ENCODE data around the gene BIN1. TPM values are rescaled to one million over a fixed set of nuclear protein-coding genes. Genes with fewer than 3 reads are reported as not detected.

Gene BIN1
- total and polyA plus RNA-seq, 2 of the 4 experiments (the other 2 are of a cell fraction): 18.1 to 25.7 TPM

DNA sequence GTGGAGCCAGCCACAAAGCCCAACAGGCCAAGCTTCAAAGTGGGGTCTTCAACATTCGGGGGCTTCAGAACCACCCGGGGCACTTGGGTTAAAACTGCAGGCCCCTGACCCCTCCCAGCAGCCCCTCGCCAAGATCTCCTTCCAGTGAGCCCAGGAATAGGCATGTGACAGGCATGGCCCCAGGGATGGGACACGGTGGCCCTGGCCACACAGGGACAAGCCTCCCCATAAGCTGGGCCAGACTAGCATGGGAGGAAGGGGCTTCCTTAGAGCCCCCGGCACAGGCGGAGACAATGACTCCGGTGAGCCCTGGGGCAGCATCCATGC, 52.4 kb downstream of the BIN1 start:
- TF ChIP-seq FOS (IDR thresholded peaks at IDR 0.05; ENCODE audit: low read depth, low read length): no peak
- no peak for TF ChIP-seq CEBPB (IDR thresholded peaks at IDR 0.05; ENCODE audit: low read depth, low read length)
- TF ChIP-seq SMC3 (IDR thresholded peaks at IDR 0.05; ENCODE audit: low read depth, low read length): no peak
- TF ChIP-seq CHD1 (IDR thresholded peaks at IDR 0.05; ENCODE audit: low read depth, low read length): no peak
- no peak for TF ChIP-seq RFX5 (IDR thresholded peaks at IDR 0.05; ENCODE audit: low read depth, low read length)
- WGBS, 2 experiments (ENCODE audit: extremely low coverage in 2 of 2, insufficient read length in 1 of 2): 96% methylated on average over 3 of the region's 7 CpGs; no CpG with 5 or more reads in 1 of the 2 experiments
- dilution Hi-C loops (cut with HindIII; ENCODE audit: low sequenced_read_pairs, unreplicated experiment): no loop called here
- peaks cover 2% of the 10 kb centered on the region; the same call in 1 of the 2 replicates for H3K4me1 ChIP-seq (ENCODE audit: control insufficient read depth, insufficient read depth, low read length)
- peaks cover 17% of the 10 kb centered on the region for H3K36me3 ChIP-seq (ENCODE audit: control insufficient read depth, insufficient read depth, low read length)
- intact Hi-C loops (cut with micrococcal nuclease): loop anchor here (10.0 kb wide), 2 partner anchors 170 to 400 kb away; partner anchors contain the start of gene GYPC
- no peak overlapping the region for H2AK5ac ChIP-seq (ENCODE audit: low read depth, low read length)
- ATAC-seq (ENCODE audit: low read depth) (no peak), DNase-seq (no peak)
- no peak overlapping the region for H2AK9ac ChIP-seq (replicated peaks; ENCODE audit: low read depth, low read length, poor library complexity)
- H3K79me1 ChIP-seq (ENCODE audit: low read depth in 1 of 2, low read length in 2 of 2): no peaks in the 10 kb centered on the region
- no peak overlapping the region for H3K4me2 ChIP-seq (ENCODE audit: low read depth, low read length)
- no peak overlapping the region for H4K5ac ChIP-seq (ENCODE audit: low read depth, low read length)
- H3K4ac ChIP-seq (ENCODE audit: low read depth, low read length): no peak overlapping the region
- H3K27me3 ChIP-seq (ENCODE audit: control insufficient read depth, insufficient read depth, low read length): no peaks in the 10 kb centered on the region
- no peak overlapping the region for H3K23ac ChIP-seq (ENCODE audit: low read depth, low read length)
- H3K9ac ChIP-seq (ENCODE audit: low read depth, low read length): no peak overlapping the region
- BruUV-seq (replicated peaks): no TSS peak
- H2BK20ac ChIP-seq (ENCODE audit: low read depth, low read length): no peak overlapping the region
- no peak overlapping the region for H3K18ac ChIP-seq (ENCODE audit: low read depth, low read length)
- no peak overlapping the region for H4K91ac ChIP-seq (ENCODE audit: insufficient read depth, low read depth, low read length)
- no peak overlapping the region for H3K27ac ChIP-seq (ENCODE audit: insufficient read depth, low read length)
- H4K8ac ChIP-seq (ENCODE audit: low read depth in 2 of 2, low read length in 2 of 2): no peak overlapping the region
- no peaks in the 10 kb centered on the region for H3K9me3 ChIP-seq (ENCODE audit: control insufficient read depth, insufficient read depth, low read length)
- no peak overlapping the region for H2BK5ac ChIP-seq (ENCODE audit: low read depth, low read length, poor library complexity, severe bottlenecking)
- no peak overlapping the region for H2AFZ ChIP-seq (replicated peaks; ENCODE audit: low read length, poor library complexity)
- H4K20me1 ChIP-seq (ENCODE audit: insufficient read depth, low read length): no peaks in the 10 kb centered on the region; the same call in 1 of the 2 replicates
- H3K9me1 ChIP-seq (ENCODE audit: insufficient read depth, low read length): no peaks in the 10 kb centered on the region
- no peak overlapping the region for H3K4me3 ChIP-seq (ENCODE audit: insufficient read depth, low read depth, low read length)
- no peak overlapping the region for H2BK120ac ChIP-seq (ENCODE audit: low read depth, low read length)
- no peak overlapping the region for H2BK15ac ChIP-seq (ENCODE audit: low read depth, low read length)
- ChIA-PET CTCF (no interaction called here), POLR2A (ENCODE audit: unreplicated experiment) (no interaction called here)
- no peak overlapping the region for H3K56ac ChIP-seq (ENCODE audit: extremely low read depth, insufficient read depth, low read length)
- no peak overlapping the region for H3K14ac ChIP-seq (replicated peaks; ENCODE audit: low read depth, low read length)
- in situ Hi-C loops (cut with MboI; ENCODE audit: low sequenced_read_pairs): no loop called here

Data from IMR-90 (cell line).